GM12878 (cell line): ENCODE results near the gene PPP1R13L. TPM values are rescaled to one million over a fixed set of nuclear protein-coding genes. Genes with fewer than 3 reads are reported as not detected.

Source experiments
- ATAC-seq: fragments of 200-7000 bp; cut with Tn5 transposase; 3 replicates; pipeline ENCODE4 v1.9.1; 2020; ENCODE audit warnings: mild to moderate bottlenecking, moderate library complexity
- BruUV-seq: library from RNA; stranded (reverse); fragments of 400-500 nt; replicated peaks from 2 replicates; lab custom pipeline; 2021; lab: Mats Ljungman, UMichigan
- CTCF ChIA-PET: fragments of 300-600 bp; sonication (Branson Sonifier 250); formaldehyde crosslinking; extraction: SDS; loops from one replicate; lab custom pipeline; 2021; ENCODE audit warnings: inconsistent platforms; lab: Yijun Ruan, JAX
- POLR2A ChIA-PET: fragments of 350-600 bp; formaldehyde crosslinking; extraction: SDS; loops from one replicate; lab custom pipeline; 2021; ENCODE audit warnings: inconsistent platforms; lab: Charles Lee
- RAD21 ChIA-PET: fragments of 300-600 bp; sonication (Branson Sonifier 250); formaldehyde crosslinking; loops from one replicate; lab custom pipeline; 2023; ENCODE audit warnings: antibody characterized with exemption; ENCODE audit not compliant: unreplicated experiment; lab: Charles Lee
- SMC1A ChIA-PET: fragments of 300-600 bp; sonication (Branson Sonifier 250); formaldehyde crosslinking; loops from one replicate; lab custom pipeline; 2023; ENCODE audit not compliant: unreplicated experiment, uncharacterized antibody; lab: Charles Lee
- DNase-seq: peaks from one replicate; pipeline ENCODE4 v3.0.0-alpha.2; 2011; ENCODE audit warnings: low read depth, low spot score
- FAIRE-seq: peaks from 3 replicates; lab custom pipeline; 2011; peaks lifted over from hg19 to GRCh38; lab: Jason Lieb, UNC
- H2AFZ ChIP-seq: 2 replicates; pipeline ENCODE4 v1.6.0; 2011; ENCODE audit warnings: low read depth, low read length, control low read depth; ENCODE audit not compliant: control insufficient read depth
- H3K27ac ChIP-seq: 2 replicates; pipeline ENCODE4 v1.5.1; 2011; ENCODE audit warnings: control low read depth; ENCODE audit not compliant: control insufficient read depth, insufficient read depth
- H3K27me3 ChIP-seq, 2 experiments: replicated peaks in 1 of 2; 2 replicates each; pipeline versions ENCODE4 v1.6.0 to v1.6.1; 2011; ENCODE audit warnings: low read length in 1 of 2; ENCODE audit not compliant: control insufficient read depth in 2 of 2, insufficient read depth in 2 of 2
- H3K36me3 ChIP-seq, 2 experiments: 2 replicates each; pipeline ENCODE4 v1.5.1; 2011; ENCODE audit warnings: low read length in 1 of 2; ENCODE audit not compliant: control insufficient read depth in 2 of 2, insufficient read depth in 2 of 2
- H3K4me1 ChIP-seq: 2 replicates; pipeline ENCODE4 v1.6.1; 2011; ENCODE audit warnings: mild to moderate bottlenecking, low read length, moderate library complexity, mixed read lengths; ENCODE audit not compliant: control insufficient read depth, insufficient read depth
- H3K4me2 ChIP-seq: 2 replicates; pipeline ENCODE4 v1.6.0; 2011; ENCODE audit warnings: control low read depth; ENCODE audit not compliant: control insufficient read depth, insufficient read depth
- H3K4me3 ChIP-seq: fragments of 200-600 bp; sonication (generic); 2 replicates; pipeline ENCODE4 v1.5.1; 2016
- H3K79me2 ChIP-seq: 2 replicates; pipeline ENCODE4 v1.6.0; 2011; ENCODE audit warnings: low read length; ENCODE audit not compliant: control insufficient read depth, insufficient read depth
- H3K9ac ChIP-seq: 2 replicates; pipeline ENCODE4 v1.8.0; 2011; ENCODE audit warnings: low read length, control low read depth, mixed read lengths; ENCODE audit not compliant: control insufficient read depth, insufficient read depth
- H3K9me3 ChIP-seq: replicated peaks from 3 replicates; pipeline ENCODE4 v1.5.1; 2011; ENCODE audit warnings: mild to moderate bottlenecking, low read length; ENCODE audit not compliant: control insufficient read depth, insufficient read depth
- H4K20me1 ChIP-seq: 2 replicates; pipeline ENCODE4 v1.6.0; 2011; ENCODE audit not compliant: control insufficient read depth, insufficient read depth
- CBX3 ChIP-seq: fragments of 200-600 bp; sonication (generic); IDR thresholded peaks from 2 replicates; pipeline ENCODE4 v1.6.1; 2016; ENCODE audit warnings: low read depth, borderline replicate concordance
- CREB1 ChIP-seq: IDR thresholded peaks from 2 replicates; pipeline ENCODE4 v1.6.1; 2012; ENCODE audit warnings: low read depth, mild to moderate bottlenecking, inconsistent platforms
- DPF2 ChIP-seq: fragments of 450-650 bp; IDR thresholded peaks from 2 replicates; pipeline ENCODE4 v1.6.1; 2017; ENCODE audit warnings: mild to moderate bottlenecking
- HDGF ChIP-seq: fragments of 450-650 bp; IDR thresholded peaks from 2 replicates; pipeline ENCODE4 v1.6.1; 2016; ENCODE audit warnings: antibody characterized with exemption
- IKZF1 ChIP-seq: fragments of 450-650 bp; conservative IDR thresholded peaks from 2 replicates; pipeline ENCODE4 v1.6.1; 2017; ENCODE audit warnings: antibody characterized with exemption, mild to moderate bottlenecking
- IKZF2 ChIP-seq, 2 experiments: fragments of 450-650 bp; IDR thresholded peaks; 2 replicates each; pipeline ENCODE4 v1.6.1; 2017; ENCODE audit warnings: mild to moderate bottlenecking in 2 of 2, moderate library complexity in 2 of 2
- IRF4 ChIP-seq: IDR thresholded peaks from 2 replicates; pipeline ENCODE4 v1.6.1; 2011; ENCODE audit warnings: low read depth, low read length
- KLF5 ChIP-seq: fragments of 450-650 bp; IDR thresholded peaks from 2 replicates; pipeline ENCODE4 v1.6.1; 2014; ENCODE audit warnings: mild to moderate bottlenecking; ENCODE audit not compliant: partially characterized antibody
- LARP7 ChIP-seq: fragments of 450-650 bp; IDR thresholded peaks from 2 replicates; pipeline ENCODE4 v1.6.1; 2017; ENCODE audit warnings: mild to moderate bottlenecking
- NFXL1 ChIP-seq: fragments of 450-650 bp; IDR thresholded peaks from 2 replicates; pipeline ENCODE4 v1.6.1; 2017; ENCODE audit warnings: antibody characterized with exemption, mild to moderate bottlenecking, borderline replicate concordance
- RCOR1 ChIP-seq: conservative IDR thresholded peaks from 2 replicates; pipeline ENCODE4 v1.6.1; 2012; ENCODE audit warnings: low read depth, low read length, improper control_type of control experiment
- RFX5 ChIP-seq: IDR thresholded peaks from 2 replicates; pipeline ENCODE4 v1.6.1; 2011; ENCODE audit warnings: low read depth, low read length, improper control_type of control experiment
- SMAD5 ChIP-seq: IDR thresholded peaks from 2 replicates; pipeline ENCODE4 v1.6.1; 2016; ENCODE audit warnings: antibody characterized with exemption, low read depth
- SPI1 ChIP-seq: IDR thresholded peaks from 2 replicates; pipeline ENCODE4 v1.6.1; 2011; ENCODE audit warnings: low read depth, mild to moderate bottlenecking, low read length, moderate library complexity, borderline replicate concordance; ENCODE audit not compliant: insufficient read depth
- ZNF24 ChIP-seq: fragments of 450-650 bp; IDR thresholded peaks from 2 replicates; pipeline ENCODE4 v1.6.1; 2017; ENCODE audit warnings: antibody characterized with exemption, mild to moderate bottlenecking
- ZNF622 ChIP-seq: fragments of 450-650 bp; IDR thresholded peaks from 2 replicates; pipeline ENCODE4 v1.6.1; 2017; ENCODE audit warnings: mild to moderate bottlenecking, inconsistent platforms
- WGBS: methylation state at CpG from one replicate; pipeline ENCODE4 v1.1.6; 2016; ENCODE audit warnings: low lambda C conversion rate; ENCODE audit not compliant: insufficient replicate concordance, insufficient coverage; ENCODE audit errors: missing lambda C conversion rate; 5-methylcytosine and 5-hydroxymethylcytosine counted together
- in situ Hi-C: fragments of 300-500 bp; cut with MboI; formaldehyde crosslinking; loops from 9 replicates; pipeline ENCODE4 v1.14.3; 2018; ENCODE audit warnings: mixed read lengths
- intact Hi-C: fragments of 100-400 bp; cut with micrococcal nuclease; formaldehyde crosslinking; loops from one replicate; pipeline ENCODE4 v1.14.2; 2022; ENCODE audit not compliant: unreplicated experiment
- polyA plus RNA-seq, 11 experiments: library from polyadenylated mRNA; depleted of rRNA in 4 of 11; unstranded in 6 of 11; stranded (reverse) in 5 of 11; fragments of >200 nt; fragmentation: Nextera tagmentation in 4 of 11; fragmentation: Illumina TruSeq in 1 of 11; extraction: Ambion mirVana in 4 of 11; extraction: Trizol in 1 of 11; gene quantifications; 1 replicate in 1 of 11; 2 replicates in 10 of 11; pipeline versions ENCODE4 v1.2.1 to v1.2.3, GENCODE V29; 2011 to 2016; ENCODE audit warnings: inconsistent platforms in 2 of 11, missing spikeins in 2 of 11, low read depth in 1 of 11
- total RNA-seq, 4 experiments: library from RNA; depleted of rRNA in 3 of 4; stranded (reverse); fragments of >200 nt in 3 of 4; fragmentation: Illumina TruSeq in 1 of 4; extraction: Trizol in 1 of 4; gene quantifications; 2 replicates each; pipeline versions ENCODE4 v1.2.1 to v1.2.3, GENCODE V29; 2013 to 2021
- TF ChIP-seq, protein P1 (sequence below): IDR thresholded peaks from 2 replicates; pipeline ENCODE4 v1.6.1; 2011; ENCODE audit warnings: mild to moderate bottlenecking, low read depth, low read length, moderate library complexity; ENCODE audit not compliant: insufficient replicate concordance
- TF ChIP-seq, protein P2 (sequence below): IDR thresholded peaks from 2 replicates; pipeline ENCODE4 v1.6.1; 2011; ENCODE audit warnings: low read depth, mild to moderate bottlenecking, low read length, moderate library complexity, borderline replicate concordance; ENCODE audit errors: extremely low read depth
- TF ChIP-seq, protein P3 (sequence below): IDR thresholded peaks from 2 replicates; pipeline ENCODE4 v1.6.1; 2012; ENCODE audit warnings: low read depth, low read length, improper control_type of control experiment
- TF ChIP-seq, protein P4 (sequence below): fragments of 450-650 bp; IDR thresholded peaks from 2 replicates; pipeline ENCODE4 v1.6.1; 2016; ENCODE audit warnings: mild to moderate bottlenecking

PPP1R13L gene
- total and polyA plus RNA-seq, 10 of the 15 experiments (the other 5 are each of a cell fraction or from before 2014, with no cell fraction given): 0.40 to 10.0 (median 2.5) TPM

DNA sequence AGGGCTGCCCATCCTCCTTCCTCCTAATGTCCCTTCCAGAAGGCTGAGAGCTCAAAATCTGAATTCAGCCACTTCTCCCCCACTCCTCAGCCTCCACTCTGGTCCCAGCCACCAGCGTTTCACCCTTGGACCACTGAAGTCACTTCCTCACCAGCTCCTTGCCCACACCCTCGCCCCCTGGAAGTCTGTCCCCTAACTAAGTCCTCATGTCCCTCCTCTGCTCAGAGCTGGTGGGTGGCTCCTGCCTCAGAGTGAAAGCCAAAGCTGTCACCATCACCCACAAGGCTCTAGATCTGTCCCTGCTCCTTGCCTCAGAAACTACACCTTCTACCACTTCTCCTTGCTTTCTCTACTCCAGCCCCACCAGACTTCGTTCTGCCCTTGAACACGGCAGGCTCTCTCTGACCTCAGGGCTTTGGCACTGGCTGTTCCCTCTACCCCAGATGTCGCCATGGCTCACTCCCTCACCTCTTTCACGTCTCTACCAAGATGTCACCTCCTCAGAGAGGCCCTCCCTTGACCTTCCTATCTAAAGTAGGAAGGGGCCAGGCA, 17.2 kb upstream of the PPP1R13L start:
- peaks cover 16% of the 10 kb centered on the region for H3K79me2 ChIP-seq
- H3K4me3 ChIP-seq: 0 out of 2 replicates have a peak overlapping the region, but pooled peaks have one; percentile 46
- ChIA-PET RAD21 (interaction anchor here (1.1 to 1.4 kb wide), 2 partner anchors 15 to 46 kb away, joined by 3 to 6 read pairs; partner anchors contain the start of gene FOSB), SMC1A (interaction anchor here (0.9 to 1.5 kb wide), 2 partner anchors 20 to 57 kb away, joined by 3 read pairs; no protein-coding TSS in a partner anchor)
- in situ Hi-C loops: no loop called here
- no peak for FAIRE-seq
- H3K27ac ChIP-seq: no peak overlapping the region
- no peaks in the 10 kb centered on the region for H4K20me1 ChIP-seq
- TF ChIP-seq CBX3 (no peak), RFX5 (no peak), KLF5 (no peak), SPI1 (no peak), RCOR1 (no peak), NFXL1 (no peak), IKZF2 (IDR thresholded peaks at IDR 0.05) (peak; percentile 9 to 18; a peak in 1 of 4 replicates), IKZF1 (peak; percentile 42; the same call in 1 of the 2 replicates), ZNF622 (no peak), ZNF24 (no peak), SMAD5 (no peak), IRF4 (no peak), LARP7 (no peak), HDGF (0 out of 2 replicates have a peak, but pooled peaks have one; percentile 58), DPF2 (no peak), CREB1 (no peak)
- TF ChIP-seq, protein P1, sequence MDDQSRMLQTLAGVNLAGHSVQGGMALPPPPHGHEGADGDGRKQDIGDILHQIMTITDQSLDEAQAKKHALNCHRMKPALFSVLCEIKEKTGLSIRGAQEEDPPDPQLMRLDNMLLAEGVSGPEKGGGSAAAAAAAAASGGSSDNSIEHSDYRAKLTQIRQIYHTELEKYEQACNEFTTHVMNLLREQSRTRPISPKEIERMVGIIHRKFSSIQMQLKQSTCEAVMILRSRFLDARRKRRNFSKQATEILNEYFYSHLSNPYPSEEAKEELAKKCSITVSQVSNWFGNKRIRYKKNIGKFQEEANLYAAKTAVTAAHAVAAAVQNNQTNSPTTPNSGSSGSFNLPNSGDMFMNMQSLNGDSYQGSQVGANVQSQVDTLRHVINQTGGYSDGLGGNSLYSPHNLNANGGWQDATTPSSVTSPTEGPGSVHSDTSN: no peak
- TF ChIP-seq, protein P2, sequence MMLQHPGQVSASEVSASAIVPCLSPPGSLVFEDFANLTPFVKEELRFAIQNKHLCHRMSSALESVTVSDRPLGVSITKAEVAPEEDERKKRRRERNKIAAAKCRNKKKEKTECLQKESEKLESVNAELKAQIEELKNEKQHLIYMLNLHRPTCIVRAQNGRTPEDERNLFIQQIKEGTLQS: no peak
- TF ChIP-seq, protein P3, sequence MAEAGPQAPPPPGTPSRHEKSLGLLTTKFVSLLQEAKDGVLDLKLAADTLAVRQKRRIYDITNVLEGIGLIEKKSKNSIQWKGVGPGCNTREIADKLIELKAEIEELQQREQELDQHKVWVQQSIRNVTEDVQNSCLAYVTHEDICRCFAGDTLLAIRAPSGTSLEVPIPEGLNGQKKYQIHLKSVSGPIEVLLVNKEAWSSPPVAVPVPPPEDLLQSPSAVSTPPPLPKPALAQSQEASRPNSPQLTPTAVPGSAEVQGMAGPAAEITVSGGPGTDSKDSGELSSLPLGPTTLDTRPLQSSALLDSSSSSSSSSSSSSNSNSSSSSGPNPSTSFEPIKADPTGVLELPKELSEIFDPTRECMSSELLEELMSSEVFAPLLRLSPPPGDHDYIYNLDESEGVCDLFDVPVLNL: no peak
- TF ChIP-seq, protein P4, sequence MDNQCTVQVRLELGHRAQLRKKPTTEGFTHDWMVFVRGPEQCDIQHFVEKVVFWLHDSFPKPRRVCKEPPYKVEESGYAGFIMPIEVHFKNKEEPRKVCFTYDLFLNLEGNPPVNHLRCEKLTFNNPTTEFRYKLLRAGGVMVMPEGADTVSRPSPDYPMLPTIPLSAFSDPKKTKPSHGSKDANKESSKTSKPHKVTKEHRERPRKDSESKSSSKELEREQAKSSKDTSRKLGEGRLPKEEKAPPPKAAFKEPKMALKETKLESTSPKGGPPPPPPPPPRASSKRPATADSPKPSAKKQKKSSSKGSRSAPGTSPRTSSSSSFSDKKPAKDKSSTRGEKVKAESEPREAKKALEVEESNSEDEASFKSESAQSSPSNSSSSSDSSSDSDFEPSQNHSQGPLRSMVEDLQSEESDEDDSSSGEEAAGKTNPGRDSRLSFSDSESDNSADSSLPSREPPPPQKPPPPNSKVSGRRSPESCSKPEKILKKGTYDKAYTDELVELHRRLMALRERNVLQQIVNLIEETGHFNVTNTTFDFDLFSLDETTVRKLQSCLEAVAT: no peak
- TF ChIP-seq, all 136 proteins: peak for 3
- CTCF ChIA-PET: interaction anchor here (0.6 to 4.9 kb wide), 4 partner anchors 14 to 57 kb away, joined by 3 to 42 read pairs (median 6); partner anchors contain the start of gene PPP1R13L
- no peak overlapping the region for H3K9ac ChIP-seq
- ATAC-seq (no peak), DNase-seq (no peak)
- no peak overlapping the region for H2AFZ ChIP-seq
- no TSS peak for BruUV-seq
- intact Hi-C loops: no loop called here
- H3K9me3 ChIP-seq: no peaks in the 10 kb centered on the region
- no peaks in the 10 kb centered on the region; a peak in 2 of 4 replicates for H3K36me3 ChIP-seq
- POLR2A ChIA-PET: interaction anchor here (1.0 kb wide), 1 partner anchor 20 kb away, joined by 3 read pairs; no protein-coding TSS in a partner anchor
- H3K27me3 ChIP-seq: no peaks in the 10 kb centered on the region
- 0 out of 2 replicates have a peak overlapping the region, but pooled peaks have one; percentile 2 for H3K4me2 ChIP-seq
- WGBS: 60% methylated on average over 6 of the region's 6 CpGs
- H3K4me1 ChIP-seq: peaks cover 38% of the 10 kb centered on the region
